GM19351 (cell line): ENCODE data around the gene DDX41.

Source experiments
- ATAC-seq: cut with Tn5 transposase; IDR thresholded peaks from one replicate; pipeline ENCODE4 v1.9.1; 2021; ENCODE audit warnings: mild to moderate bottlenecking, moderate library complexity; ENCODE audit not compliant: unreplicated experiment

DDX41 gene

DNA sequence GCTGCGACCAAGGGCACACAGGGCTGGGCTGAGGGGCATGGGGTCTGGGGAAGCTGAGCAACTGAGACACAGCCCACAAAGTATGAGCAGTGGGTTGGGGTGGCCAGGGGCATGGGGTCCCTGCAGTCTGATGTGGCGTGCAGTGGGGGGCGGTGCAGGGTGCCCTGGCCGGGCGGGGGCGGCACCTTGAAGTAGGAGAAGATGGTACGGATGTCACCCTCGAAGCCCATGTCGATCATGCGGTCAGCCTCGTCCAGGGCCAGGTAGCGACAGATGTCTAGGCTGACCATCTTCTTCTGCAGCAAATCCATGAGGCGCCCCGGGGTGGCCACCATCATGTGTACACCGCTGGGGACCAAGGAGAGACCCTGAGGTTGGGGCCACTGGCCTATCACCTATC is 3.3 kb downstream of the DDX41 start:
- ATAC-seq, result no peak

DNA sequence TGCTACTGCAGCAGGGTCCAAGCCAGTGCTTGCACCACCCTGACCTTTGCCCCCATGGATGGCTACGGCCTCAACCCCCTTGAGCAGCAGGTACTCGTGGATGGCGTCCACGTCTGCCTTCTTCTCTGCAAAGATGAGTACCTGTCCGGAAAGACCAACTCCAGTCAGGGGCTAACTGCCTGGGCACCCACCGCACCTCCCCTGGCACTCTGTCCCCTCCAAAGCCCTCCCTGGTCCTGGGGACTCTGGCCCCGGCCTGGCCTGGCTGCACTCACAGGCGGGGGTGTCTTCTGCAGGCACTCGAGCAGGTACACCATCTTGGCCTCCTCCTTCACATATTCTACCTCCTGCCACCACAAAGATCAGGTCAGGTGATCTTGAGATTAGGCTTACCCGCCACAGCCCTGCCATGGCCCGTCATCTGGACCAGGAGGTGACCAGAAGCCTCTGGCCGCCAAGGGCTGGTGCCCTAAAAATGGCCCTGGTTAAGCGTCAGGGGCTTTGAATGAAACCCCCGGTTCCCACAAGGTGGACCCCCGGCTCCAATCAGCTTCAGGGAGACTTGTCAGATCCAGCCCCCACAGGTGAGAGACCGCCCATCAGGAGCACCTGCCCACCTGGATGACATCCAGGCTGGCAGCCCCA is 3.9 kb downstream of the DDX41 start:
- ATAC-seq, result no peak

DNA sequence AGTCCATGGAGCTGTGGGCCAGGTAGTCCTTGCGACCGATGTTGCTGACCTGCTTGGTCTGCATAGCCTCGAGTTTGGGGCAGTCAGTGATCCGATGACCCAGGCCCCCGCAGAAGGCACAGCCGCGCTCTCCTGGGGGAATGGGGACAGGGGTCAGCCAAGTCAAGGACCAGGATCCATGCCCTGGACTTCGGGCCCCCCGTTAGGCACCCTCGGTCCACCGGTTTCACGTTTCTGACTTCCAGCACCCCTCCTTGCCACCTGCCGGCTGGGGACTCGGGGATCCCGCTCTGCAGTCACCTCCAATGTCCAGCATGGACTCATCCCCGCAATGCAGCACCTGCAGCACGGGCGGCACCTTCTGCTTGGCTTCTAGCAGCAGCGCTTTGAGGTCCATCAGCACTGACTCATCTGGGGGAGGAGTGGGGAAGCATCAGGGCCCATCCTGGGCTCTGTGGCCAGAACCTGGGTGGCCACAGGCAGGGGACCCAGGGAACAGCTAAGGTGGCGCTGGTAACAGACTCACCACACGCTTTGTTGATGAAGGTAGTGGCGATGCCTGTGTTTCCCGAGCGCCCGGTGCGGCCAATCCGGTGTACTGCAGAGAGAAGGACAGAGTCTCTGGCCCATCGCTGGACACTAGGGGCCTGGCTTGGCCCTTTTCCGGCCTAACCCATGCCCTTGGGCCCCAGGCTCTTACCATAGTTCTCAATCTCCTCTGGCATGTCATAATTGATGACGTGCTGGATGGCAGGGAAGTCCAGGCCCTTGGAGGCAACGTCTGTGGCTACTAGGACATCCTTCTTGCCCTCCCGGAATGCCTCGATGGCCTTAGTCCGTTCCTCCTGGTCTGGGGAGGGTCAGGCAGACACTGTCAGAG is 4.7 kb downstream of the DDX41 start:
- no peak for ATAC-seq

DNA sequence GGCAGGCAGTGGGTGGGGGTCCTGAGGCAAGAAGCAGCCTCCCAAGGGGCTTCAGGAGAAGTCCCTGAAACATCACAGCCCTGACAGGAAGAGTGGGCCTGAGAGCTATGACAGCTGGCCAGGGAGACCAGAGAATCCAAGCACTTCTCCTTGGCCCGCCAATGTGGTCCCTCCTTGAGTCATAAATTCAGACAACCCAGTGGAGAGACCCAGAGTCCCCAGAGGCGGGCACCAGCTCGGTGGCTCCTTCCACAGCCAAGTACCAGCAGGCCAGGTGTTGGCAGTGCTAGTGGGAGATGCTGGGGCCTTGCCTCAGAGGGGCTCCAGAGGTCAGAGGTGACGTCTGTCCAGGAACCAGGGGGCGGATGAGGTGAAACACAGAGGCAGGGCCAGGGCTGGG is 5.6 kb downstream of the DDX41 start:
- ATAC-seq, result no peak

DNA sequence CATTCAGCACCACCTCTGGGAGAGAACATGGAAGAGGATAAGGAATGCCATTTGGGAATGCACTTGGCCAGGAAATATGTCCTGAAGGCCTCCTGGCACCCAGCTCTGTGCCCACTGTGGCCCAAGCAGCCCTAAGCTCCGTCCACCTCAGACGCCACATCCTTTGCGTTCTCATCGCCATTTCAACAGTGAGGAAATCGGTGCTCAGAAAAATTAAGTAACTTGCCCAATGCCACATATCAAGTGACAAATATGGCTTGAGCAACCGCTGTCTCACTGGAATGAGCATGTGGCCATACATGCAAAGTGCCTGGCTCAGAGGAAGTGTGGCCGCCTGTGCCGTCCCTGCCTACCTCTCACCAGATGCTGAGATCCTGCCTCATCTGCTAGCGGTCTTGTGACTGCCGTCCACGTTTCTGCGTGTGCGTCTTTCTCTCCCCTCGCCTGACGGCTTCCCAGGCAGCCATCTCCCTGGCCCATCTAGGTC is 6.2 kb downstream of the DDX41 start:
- ATAC-seq, result no peak

DNA sequence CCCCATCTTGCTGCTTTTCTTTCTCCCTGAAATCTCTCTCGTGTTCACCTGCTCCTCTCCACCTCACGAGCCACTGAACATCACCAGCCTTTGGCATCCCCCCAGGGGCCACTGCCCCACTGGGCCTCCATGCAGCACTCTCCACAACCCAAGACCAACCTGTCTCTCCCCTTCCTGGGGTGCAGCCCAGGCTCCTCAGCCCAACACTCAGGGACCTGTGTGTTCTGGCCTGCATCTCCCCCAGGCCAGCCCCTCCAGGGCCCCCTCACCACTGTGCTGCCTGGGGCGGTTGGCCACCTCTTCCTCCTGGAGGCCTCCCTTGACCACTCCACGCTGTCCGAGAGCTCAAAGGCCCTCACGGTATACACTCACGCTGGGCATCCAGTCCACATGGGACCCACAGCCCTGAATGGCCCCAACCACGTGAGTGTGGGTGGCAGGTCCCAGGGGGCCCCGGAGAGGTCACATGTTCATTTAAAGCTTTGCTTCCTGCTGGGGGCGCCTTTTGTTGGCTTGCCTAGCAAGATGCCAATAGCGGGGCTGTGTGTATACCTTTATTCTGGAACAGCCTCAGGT is 6.7 kb downstream of the DDX41 start:
- peak; percentile 41 for ATAC-seq

DNA sequence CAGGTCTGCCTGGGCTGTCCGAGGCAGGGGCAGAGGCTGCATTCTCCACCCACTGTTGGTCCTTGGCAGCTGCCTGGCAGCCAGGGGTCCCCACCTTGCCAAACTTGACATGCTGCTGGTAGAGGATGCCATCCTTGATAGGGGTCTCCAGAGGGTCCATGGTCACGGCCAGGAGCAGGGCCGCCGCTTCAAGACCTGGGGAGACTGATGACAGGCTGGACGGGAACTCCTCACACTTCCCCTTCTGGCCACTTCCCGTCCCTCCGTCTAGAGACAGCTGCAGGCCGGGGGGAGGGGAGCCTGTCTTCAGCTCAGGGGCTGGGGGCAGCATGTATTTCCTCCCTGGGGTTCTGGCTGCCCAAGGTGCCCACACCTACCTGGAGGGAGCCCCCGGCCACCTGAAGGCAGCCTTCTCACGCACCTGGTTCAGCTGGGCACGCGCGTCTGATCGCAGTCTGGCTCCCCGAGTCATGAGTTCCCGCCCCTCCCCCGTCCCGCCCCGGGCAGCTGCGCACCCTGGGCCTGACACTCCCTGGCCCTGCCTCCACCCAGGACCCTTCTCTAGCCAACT is 7.3 kb downstream of the DDX41 start, which contains the start of gene DOK3:
Gene DOK3 (minus strand): TSS at position 446 of the 571 bp plus-strand sequence. CDS start 286 bp downstream, at position 160.
- peak; percentile 36 for ATAC-seq

DNA sequence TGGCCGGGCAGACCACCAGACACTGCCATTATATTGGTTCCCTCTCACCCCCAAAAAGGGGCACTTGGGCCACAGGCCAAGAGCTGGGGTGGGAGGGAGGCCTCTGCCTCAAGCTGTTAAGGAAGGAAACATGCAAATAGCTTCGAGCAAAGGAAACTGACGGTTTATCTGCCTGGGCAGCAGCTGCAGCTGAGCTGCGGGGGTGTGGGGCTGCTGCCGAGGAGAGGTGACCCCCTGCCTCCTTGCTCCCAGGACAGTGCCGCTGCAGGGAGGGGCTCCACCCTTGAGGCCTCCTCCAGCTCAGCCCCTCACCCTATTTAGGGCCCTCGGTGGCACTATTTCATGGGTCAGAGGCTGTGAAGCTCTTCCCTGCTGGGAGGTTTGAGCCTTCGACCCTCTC is 7.9 kb downstream of the DDX41 start:
- peak; percentile 32 for ATAC-seq

DNA sequence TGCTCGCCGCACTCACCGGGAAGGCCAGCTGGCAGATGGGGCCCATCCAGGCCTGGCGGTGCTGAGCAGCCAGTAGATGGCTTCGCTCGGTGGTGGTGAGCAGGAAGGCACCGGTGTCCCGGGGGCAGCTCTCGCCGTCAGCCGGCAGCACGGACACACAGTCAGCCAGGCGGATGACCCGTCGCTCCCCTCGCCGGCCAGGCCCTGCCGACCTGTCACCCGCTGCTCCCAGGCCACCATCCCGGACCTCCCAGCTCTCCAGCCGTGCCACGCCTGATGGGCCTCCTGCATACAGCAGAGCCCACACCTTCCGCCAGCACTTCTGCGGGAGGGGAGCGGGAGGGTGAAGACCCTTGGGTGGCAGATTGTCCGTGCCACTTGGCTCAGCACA is 8.5 kb downstream of the DDX41 start:
- ATAC-seq, result no peak

DNA sequence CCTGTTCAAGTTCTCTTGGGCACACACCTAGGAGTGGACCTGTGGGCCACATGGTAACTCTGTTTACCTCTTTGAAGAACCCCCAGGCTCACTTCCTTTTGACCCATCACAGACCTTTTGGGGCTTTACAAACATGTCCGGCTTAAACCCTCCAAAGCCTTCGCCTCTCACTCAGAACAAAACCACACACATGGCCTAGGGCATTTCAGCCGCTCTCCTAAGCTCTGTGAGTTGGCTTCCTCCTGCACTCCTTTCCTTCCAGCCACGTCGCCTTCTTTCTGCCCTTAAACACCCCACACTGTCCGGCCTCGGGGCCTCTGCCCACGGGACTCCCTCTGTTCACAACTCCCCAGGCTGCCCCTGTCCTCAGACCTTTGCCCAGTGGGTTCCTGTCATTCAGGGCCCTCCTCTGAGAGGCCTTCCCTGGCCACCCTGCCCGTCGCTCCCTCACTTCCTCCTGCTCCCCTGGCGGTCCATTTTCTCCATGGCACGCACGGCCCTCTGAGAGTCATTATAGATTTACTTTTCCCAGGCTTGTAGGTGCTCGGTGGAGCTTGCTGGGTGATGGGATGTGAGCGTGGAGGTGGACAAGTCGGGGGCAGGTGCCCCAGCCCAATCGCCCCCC is 9.1 kb downstream of the DDX41 start:
- ATAC-seq, result no peak

DNA sequence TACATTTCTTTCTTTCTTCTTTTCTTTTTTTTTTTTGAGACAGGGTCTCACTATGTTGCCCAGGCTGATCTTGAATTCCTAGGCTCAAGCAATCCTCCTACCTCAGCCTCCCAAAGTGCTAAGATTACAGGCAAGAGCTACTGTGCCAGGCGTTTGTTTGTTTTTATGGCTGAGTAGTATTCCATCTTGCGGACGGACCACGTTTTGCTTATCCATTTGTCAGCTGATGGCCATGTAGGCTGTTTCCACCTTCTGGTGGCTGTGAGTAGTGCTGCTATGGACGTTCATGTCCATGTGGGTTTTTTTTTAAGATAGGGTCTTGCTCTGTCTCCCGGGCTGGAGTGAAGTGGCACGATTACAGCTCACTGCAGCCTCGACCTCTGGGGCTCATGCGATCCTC is 9.6 kb downstream of the DDX41 start:
- no peak for ATAC-seq

DNA sequence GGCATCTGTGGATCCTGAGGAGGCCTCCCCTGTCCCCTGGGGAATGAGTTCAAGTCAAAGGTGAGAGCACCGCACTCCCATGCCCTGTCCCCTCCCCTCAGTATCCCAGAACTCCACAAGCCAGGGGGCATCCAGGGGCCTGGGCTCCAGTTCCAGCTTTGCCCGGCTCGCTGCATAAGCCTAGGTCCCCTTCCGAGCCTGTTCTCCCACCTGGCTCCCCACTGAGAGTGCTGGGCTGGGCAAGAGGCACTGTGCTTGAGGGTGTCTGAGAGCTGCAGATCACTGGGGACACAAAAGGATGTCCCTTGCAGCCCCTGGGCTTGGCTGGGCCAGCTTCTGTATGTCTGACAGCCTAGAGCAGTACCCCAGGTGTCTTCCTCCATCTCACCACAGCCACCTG is 11.7 kb downstream of the DDX41 start:
- no peak for ATAC-seq

DNA sequence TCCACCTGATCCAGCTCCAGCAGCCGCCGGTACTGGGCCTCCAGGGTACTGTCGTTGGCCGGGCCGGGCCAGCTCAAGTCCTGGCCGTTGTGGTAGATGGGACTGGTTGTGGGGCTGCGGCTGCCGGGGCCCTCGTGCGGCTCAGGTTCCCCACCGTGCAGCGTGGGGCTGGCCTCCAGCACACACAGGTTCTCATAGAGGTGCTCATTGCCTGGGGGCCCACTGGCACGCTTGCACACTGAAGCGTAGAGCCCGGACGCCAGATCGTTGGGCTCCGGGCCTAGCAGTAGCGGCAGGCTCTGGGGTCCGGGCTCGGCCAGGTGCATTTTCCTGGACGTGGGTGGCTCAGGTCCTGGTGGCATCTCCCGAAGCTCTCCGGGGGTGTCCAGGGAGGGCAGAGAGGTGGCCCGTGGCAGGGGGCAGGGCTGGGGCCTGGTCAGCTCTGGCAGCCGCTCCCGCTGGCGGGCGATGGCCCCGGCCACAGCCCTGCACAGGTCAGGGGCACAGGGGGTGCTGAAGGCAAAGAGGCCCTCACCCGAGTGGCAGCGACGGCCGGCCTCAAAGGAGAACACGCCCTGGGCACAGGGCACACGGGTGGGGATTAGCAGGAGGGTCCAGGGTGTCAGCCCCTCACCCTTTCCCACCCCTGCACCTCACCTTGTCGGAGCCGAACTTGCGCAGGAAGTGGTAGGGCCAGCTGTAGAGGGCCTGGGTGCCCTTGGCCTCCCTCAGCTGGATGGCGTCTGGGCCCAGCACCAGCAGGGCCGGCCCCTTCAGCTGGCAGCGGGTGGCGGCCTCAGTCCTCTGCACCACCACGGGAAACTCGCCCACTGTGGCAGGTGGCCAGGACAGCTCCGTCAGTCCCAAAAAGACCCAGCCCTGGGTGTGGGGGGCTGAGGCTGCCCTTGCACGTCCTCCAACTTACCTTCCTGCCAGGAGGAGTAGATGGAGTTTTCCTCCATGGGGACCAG is 12.4 kb downstream of the DDX41 start:
- no peak for ATAC-seq

DNA sequence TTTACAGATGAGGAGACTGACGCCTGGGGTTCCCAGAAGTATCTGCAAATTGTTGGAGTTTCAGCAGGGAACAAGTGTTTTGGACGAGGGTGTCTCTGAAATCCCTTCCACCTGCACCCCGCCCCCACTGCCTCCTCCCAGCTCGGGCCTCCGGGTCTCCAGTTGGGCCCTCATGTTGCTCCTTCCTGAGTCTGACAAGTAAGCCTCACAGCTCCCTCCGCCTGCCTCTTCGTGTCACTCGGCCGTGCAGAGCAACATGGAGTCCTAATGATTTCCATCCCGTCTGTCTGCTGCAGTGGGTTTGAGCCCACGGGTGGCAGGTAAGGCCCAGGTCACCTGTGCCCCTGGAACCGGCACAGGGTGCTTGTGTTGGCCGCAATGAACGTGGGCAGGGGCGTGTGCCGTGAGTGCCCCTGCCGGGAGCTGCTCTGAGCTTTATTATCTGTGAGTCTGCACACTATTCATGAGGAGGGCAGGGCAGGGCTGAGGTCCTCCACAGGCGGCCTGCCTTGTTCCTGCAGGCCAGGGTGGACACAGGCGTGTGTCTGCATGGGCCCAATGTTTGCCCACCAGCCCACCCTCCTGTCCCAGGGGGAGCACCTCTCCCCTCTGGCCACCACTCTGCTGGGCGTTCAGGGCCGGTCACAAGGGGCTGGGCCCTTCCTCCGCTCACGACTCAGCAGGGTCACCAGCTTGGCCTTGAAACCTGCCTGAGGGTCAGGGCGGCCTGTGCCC is 13.2 kb downstream of the DDX41 start:
- ATAC-seq, result no peak

DNA sequence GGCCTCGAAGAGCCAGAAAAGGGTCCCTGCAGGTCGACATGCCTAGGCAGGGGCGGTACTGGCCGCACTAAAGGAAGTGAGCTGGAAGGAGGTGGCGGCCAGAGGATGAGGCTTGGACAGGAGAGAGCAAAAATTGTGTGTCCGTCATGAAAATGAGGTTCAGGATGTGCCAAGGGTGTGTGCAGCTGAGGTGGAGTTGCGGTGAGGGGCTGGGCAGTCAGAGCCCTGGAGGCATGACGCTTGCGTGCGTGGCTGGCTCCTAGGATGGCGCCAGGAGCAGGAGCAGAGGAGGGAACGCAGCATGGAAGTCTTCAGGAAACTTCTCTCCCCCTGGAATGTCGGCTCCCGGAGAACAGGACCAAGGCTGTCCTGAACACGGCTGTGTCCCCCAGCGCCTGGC is 13.9 kb downstream of the DDX41 start:
- ATAC-seq, result no peak

DNA sequence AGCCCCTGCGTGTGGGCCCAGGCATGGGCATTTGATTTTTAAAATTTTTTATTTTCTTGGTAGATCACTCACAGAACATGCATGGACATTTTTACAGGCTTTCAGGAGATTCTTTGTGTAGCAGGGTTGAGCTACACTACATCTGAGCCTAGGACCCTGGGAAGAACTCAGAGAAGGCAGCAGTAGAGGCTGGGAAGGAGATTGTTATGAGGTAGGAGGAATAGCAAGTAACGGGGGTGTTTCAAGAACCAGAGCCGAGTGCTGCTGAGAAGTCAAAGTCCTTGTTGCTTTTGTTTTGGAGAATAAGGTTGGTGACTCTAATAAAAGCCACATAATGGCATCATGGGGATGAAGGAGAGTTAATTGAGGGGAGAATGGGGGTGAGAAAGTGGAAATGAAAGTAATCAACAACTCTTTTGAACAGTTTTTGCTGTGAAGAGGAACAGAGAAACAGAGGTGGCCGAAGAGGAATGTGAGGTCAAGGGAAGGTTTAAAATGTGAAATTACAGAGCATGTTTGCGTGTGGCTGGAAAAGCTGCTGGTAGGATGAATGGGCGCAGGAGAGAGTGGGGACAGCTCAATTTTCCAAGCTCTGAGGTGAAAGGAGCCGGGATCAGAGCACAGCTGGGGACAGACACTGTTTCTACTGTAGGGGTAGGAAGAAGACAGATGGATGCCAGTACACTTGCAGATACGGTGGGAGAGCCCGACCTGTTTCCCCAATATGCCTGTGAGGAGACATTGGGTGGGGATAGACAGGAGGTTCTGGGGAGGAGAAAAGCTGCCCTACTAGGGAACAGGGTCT is 14.7 kb downstream of the DDX41 start:
- ATAC-seq, result no peak

DNA sequence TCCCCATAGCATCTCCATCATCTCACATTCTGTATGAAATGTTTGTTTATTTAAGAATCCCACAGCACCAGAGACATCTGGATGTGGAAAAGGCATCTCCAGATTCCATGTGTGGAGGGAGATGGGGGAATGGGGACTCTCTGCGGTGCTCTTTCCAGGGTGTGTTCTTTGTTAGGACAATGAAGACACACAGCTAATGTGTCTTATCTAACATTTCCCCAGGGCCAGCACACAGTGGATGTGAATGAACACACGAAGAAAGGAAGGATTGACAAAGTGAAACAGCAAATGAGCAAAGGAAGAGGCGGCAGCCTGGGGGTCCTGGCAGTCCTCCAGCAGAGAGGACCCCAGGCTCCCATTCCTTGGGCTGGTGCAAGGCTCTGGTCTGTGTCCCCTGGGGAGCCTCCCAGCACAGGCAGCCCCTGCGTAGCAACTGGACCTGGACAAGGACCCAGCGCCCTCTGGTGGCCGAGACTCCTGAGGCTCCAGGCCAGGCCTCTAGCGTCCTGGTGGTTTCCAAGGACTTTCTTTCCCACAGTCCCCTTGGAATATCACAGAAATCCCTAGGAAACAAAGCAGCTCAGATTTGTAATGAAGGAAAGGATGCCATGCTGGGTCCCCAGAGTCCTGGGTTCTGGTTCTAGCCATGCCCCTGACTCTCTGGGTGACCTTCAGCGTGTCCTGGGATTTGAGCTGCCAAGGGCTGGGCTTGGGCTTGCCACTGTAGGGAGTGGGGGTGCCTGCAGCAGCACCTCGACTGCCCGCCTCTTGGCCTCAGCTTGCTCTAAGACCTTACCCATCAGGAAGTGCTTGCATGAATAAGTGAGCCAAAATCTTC is 15.9 kb downstream of the DDX41 start:
- no peak for ATAC-seq

DNA sequence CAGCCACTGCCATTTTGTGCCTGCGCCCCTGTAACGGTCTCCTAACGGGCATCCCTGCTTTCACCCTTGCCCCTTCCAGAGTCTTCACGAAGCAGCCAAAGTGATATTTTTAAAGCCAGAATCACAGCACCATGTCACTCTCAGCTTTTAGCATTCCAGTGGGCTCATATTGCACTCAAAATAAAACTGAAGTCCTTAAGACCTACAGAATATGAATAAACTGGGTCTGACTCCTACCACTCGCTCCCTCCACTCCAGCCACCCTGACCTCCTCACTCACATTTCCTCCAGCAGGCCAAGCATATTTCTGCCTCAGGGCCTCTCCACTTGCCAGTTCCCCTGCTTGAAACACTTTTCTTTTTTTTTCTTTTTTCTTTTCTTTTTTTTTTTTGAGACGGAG is 16.9 kb downstream of the DDX41 start:
- no peak for ATAC-seq
